ENCODE results near the gene C11orf24.

Gene C11orf24

DNA sequence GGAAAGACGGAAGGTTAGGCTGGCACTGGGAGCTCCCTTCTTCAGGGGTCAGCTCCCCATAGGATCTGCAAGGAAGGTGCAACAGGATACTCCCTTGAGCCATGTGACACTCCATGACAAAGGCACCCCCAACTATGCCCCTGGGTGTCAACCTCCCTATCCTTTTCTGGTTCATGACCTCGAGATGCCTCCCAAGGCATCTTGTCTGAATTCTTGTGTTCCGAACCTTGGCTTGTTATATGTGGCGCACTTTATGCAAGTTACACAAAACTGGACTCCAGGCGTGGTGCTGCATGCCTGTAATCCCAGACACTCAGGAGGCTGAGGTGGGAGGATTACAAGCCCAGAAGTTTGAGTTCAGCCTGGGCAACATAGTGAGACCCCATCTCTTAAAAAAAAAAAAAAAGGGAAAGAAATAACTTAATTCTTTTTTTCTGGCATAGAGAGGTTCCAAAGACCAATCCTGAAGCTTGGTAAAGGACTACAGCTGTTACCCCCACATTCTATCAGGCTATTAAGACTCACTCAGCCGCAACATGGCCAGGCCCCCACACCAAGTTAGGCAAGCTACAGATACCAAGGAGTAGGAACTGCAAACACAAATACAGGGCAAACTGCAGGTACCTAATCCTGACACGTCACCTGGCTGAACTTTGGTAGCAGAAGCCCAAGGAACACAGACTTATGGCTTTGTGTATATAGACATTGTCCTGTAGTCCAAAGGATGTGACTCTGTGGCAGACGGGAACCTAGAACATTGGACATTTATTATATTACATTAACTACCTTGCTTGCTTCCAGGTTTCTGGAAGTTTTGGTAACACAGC is 1.4 kb downstream of the C11orf24 start:
- TF ChIP-seq, protein P1, sequence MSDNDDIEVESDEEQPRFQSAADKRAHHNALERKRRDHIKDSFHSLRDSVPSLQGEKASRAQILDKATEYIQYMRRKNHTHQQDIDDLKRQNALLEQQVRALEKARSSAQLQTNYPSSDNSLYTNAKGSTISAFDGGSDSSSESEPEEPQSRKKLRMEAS (IDR thresholded peaks at IDR 0.05; ENCODE audit: low read depth, low read length) = no peak
- TF ChIP-seq MYC (IDR thresholded peaks at IDR 0.05; ENCODE audit: low read depth, low read length) (no peak), POLR2A (IDR thresholded peaks at IDR 0.05; ENCODE audit: extremely low read depth, insufficient read length) (no peak)
- TF ChIP-seq, protein P2, sequence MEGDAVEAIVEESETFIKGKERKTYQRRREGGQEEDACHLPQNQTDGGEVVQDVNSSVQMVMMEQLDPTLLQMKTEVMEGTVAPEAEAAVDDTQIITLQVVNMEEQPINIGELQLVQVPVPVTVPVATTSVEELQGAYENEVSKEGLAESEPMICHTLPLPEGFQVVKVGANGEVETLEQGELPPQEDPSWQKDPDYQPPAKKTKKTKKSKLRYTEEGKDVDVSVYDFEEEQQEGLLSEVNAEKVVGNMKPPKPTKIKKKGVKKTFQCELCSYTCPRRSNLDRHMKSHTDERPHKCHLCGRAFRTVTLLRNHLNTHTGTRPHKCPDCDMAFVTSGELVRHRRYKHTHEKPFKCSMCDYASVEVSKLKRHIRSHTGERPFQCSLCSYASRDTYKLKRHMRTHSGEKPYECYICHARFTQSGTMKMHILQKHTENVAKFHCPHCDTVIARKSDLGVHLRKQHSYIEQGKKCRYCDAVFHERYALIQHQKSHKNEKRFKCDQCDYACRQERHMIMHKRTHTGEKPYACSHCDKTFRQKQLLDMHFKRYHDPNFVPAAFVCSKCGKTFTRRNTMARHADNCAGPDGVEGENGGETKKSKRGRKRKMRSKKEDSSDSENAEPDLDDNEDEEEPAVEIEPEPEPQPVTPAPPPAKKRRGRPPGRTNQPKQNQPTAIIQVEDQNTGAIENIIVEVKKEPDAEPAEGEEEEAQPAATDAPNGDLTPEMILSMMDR (IDR thresholded peaks at IDR 0.05; ENCODE audit: low read depth, low read length) = no peak
- no peak for DNase-seq (ENCODE audit: low read depth)
- H3K4me3 ChIP-seq (ENCODE audit: low read depth, low read length) = peak overlapping the region; percentile 82

DNA sequence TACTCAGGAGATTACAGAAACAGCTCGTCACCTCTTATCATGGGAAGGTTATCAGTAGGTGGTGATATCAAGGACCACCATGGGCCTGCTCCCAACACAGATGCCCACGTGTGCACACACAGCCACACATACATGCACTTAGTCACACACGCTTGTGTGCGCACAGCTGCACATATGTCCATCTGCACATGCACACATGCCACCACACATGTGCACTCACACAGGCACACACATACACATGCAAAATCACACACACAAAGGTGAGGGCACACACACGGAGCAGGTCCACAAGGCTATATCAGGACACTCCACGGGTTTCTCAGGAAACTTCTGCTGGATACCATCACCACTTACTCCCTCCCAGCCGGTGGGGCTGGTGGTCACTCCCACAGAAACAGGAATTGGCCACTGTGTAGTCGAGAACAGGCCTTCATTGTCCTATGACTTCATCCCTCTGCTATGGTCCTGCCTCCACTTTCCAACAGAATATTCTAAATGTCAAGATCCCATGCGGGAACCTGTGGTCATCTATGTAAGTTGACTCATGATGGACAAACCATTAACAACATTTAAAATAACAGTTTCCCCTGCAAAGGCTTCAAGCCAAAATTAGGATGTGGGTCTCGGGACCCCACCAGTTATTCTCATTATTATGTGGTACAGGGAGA is 2.2 kb downstream of the C11orf24 start:
- H3K4me3 ChIP-seq (ENCODE audit: low read depth, low read length) = no peak overlapping the region
- no peak for DNase-seq (ENCODE audit: low read depth)
- TF ChIP-seq, protein P2 (IDR thresholded peaks at IDR 0.05; ENCODE audit: low read depth, low read length) = no peak
- TF ChIP-seq MYC (IDR thresholded peaks at IDR 0.05; ENCODE audit: low read depth, low read length) = no peak
- TF ChIP-seq, protein P1 (IDR thresholded peaks at IDR 0.05; ENCODE audit: low read depth, low read length) = no peak
- TF ChIP-seq POLR2A (IDR thresholded peaks at IDR 0.05; ENCODE audit: extremely low read depth, insufficient read length) = no peak

DNA sequence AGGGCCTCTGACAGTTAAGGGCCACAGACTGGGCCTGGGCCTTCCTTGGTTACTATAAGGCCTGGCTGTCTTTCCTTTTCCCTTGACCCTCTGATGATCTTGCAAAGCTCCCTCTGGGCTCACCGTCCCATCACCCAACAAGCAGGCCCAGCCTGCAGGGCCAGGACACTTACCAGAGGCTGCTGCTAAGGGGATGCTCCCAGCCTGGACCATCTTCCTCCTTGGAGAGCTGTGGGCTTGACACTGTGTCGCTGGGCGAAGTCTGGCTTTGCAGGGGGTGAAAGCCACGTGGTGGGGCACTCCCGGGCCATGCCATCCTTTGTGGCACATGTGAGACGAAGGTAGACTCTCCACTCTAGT is 3.9 kb downstream of the C11orf24 start:
- no peak for TF ChIP-seq POLR2A (IDR thresholded peaks at IDR 0.05; ENCODE audit: extremely low read depth, insufficient read length)
- TF ChIP-seq MYC (IDR thresholded peaks at IDR 0.05; ENCODE audit: low read depth, low read length) = no peak
- TF ChIP-seq, protein P1 (IDR thresholded peaks at IDR 0.05; ENCODE audit: low read depth, low read length) = no peak
- TF ChIP-seq, protein P2 (IDR thresholded peaks at IDR 0.05; ENCODE audit: low read depth, low read length) = no peak
- H3K4me3 ChIP-seq (ENCODE audit: low read depth, low read length) = no peak overlapping the region
- DNase-seq (ENCODE audit: low read depth) = no peak

DNA sequence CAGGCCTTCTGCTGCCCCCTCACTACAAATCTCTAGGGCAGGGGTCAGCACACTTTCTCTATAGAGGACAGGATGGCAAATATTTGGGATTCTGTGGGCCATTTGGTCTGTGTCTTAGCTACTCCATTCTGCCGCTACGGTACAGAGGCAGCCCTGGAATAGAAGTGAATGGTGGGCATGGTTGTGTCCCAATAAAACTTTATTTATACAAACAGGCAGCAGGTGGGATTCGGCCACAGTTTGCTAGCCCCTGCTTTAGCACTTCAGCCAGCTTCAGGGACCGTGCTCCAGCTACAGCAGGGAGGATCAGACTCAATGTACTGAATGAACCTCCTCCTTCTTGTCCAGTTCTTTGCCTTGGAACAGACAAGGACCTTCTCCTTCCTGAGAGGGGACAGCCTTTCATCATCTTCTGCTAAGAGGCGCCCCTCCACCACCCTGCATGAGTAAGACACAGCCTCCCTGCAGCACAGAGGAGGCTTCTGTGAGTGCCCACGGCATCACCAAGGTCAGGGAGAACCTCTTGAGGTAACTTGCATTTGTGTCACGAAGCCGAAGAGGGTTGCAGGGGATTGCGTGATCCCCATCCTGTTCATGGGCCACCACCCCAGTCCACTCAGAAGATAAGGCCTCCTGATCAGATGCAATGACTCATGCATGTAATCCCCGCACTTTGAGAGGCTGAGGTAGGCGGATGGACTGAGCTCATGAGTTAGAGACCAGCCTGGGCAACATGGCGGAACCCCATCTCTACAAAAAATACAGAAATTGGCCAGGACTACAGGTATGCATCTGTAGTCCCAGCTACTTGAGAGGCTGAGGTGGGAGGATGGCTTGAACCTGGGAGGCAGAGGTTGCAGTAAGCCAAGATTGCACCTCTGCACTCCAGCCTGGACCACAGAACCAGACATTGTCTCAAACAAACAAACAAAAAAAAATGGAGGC is 4.6 kb downstream of the C11orf24 start:
- TF ChIP-seq POLR2A (IDR thresholded peaks at IDR 0.05; ENCODE audit: extremely low read depth, insufficient read length) (no peak), MYC (IDR thresholded peaks at IDR 0.05; ENCODE audit: low read depth, low read length) (no peak)
- TF ChIP-seq, protein P2 (IDR thresholded peaks at IDR 0.05; ENCODE audit: low read depth, low read length) = no peak
- TF ChIP-seq, protein P1 (IDR thresholded peaks at IDR 0.05; ENCODE audit: low read depth, low read length) = no peak
- DNase-seq (ENCODE audit: low read depth) = peak; percentile 44
- H3K4me3 ChIP-seq (ENCODE audit: low read depth, low read length) = no peak overlapping the region

DNA sequence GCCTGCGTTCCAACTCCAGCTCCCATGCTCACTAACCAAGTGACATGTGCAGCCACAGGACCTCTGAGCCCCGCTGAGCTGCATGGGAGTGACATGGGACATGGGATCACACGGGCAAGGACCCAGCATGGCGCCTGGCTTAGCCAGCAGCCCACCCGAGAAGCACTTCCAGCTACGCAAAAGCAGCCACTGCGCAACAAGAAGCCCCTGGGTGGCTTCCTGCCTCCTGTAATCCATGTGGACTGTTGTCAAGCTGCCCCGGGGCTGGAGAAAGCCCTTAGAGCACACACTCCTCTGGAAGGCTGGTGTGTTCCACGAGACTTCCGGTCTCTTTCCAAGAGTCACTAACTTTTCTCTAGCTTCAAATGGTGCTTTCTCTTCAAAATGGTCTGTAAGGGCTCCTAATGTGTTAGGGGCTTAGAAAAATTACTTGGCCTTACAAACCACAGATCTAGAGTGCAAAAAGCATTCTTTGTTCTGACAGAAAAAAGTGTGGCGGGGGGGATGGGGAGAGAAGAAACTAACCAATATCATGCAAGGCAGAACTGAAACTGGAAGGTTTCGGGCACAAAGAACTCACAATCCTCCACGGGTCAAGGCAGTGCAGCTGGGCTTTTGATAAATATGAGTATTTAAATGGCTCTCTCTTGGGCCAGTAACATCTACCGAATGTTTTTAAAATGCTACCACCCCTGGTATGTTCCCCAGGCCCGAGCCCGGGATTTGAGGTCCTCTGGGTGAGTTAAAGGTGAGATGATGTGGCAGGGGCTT is 5.5 kb downstream of the C11orf24 start:
- no peak overlapping the region for H3K4me3 ChIP-seq (ENCODE audit: low read depth, low read length)

More for the DNA sequence above, 5.5 kb downstream of the C11orf24 start:
- no peak for DNase-seq (ENCODE audit: low read depth)
- TF ChIP-seq POLR2A (IDR thresholded peaks at IDR 0.05; ENCODE audit: extremely low read depth, insufficient read length) = no peak
- TF ChIP-seq, protein P1 (IDR thresholded peaks at IDR 0.05; ENCODE audit: low read depth, low read length) = no peak
- TF ChIP-seq, protein P2 (IDR thresholded peaks at IDR 0.05; ENCODE audit: low read depth, low read length) = no peak
- TF ChIP-seq MYC (IDR thresholded peaks at IDR 0.05; ENCODE audit: low read depth, low read length) = no peak

Measured in NB4 (cell line).